IMR-90 (cell line): Measurements from ENCODE around the gene MSI2.
"Not testable (repeated sequence)": the region's sequence is repeated elsewhere in the genome, so short reads cannot be mapped to it uniquely, and the experiment has no call there.

Experiments used
- CHD1 ChIP-seq: IDR thresholded peaks from 2 replicates; pipeline ENCODE4 v1.6.1; 2012; ENCODE audit warnings: low read depth, low read length, improper control_type of control experiment
- CTCF ChIP-seq: conservative IDR thresholded peaks from 2 replicates; pipeline ENCODE4 v1.5.1; 2012; ENCODE audit warnings: mild to moderate bottlenecking, low read depth, low read length, improper control_type of control experiment
- POLR2A ChIP-seq: IDR thresholded peaks from 2 replicates; pipeline ENCODE4 v1.6.1; 2012; ENCODE audit warnings: mild to moderate bottlenecking, low read depth, low read length
- RFX5 ChIP-seq: IDR thresholded peaks from 2 replicates; pipeline ENCODE4 v1.8.0; 2012; ENCODE audit warnings: low read depth, mild to moderate bottlenecking, low read length, moderate library complexity

DNA sequence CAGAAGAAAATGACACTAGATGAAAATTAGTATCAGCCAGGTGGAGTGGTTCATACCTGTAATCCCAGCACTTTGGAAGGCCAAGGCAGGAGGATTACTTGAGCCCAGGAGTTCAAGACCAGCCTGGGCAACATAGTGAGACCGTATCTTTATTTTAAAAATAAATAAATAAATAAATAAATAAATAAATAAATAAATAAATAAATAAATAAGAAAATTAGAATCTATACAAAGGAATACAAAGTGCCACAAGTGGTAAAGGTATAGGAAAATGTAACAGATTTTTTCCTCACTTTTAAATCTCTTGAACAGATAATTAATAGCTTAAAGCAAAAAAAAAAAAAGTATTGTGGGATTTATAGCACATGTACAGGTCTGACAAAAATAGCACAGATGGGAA lies 33.9 kb upstream of the MSI2 start:
- not testable (repeated sequence) for TF ChIP-seq CTCF, RFX5, POLR2A, CHD1
